BJ (cell line): ENCODE data around the gene PALM. TPM values are rescaled to one million over a fixed set of nuclear protein-coding genes. Genes with fewer than 3 reads are reported as not detected.
"Not testable (repeated sequence)": the region's sequence is repeated elsewhere in the genome, so short reads cannot be mapped to it uniquely, and the experiment has no call there.

Source experiments
- CTCF ChIA-PET: fragments of 350-600 bp; formaldehyde crosslinking; extraction: SDS; loops from one replicate; lab custom pipeline; 2021; ENCODE audit warnings: antibody characterized with exemption, inconsistent platforms; lab: Yijun Ruan, JAX
- POLR2A ChIA-PET: fragments of 300-600 bp; sonication (Branson Sonifier 250); formaldehyde crosslinking; extraction: SDS; loops from one replicate; lab custom pipeline; 2021; ENCODE audit warnings: antibody characterized with exemption; lab: Charles Lee
- DNase-seq: peaks from one replicate; pipeline ENCODE4 v3.0.0-alpha.2; 2011; ENCODE audit warnings: low read depth
- H3K27me3 ChIP-seq: 2 replicates; pipeline ENCODE4 v1.6.0; 2011; ENCODE audit warnings: low read length; ENCODE audit not compliant: control insufficient read depth, insufficient read depth
- H3K36me3 ChIP-seq: 2 replicates; pipeline ENCODE4 v1.5.1; 2011; ENCODE audit warnings: low read length; ENCODE audit not compliant: control insufficient read depth, insufficient read depth
- H3K4me3 ChIP-seq: 2 replicates; pipeline ENCODE4 v1.5.1; 2011; ENCODE audit warnings: low read depth, mild to moderate bottlenecking, control low read depth, low read length
- polyA plus RNA-seq: library from polyadenylated mRNA; depleted of rRNA; stranded (reverse); fragments of >200 nt; gene quantifications from 2 replicates; pipeline ENCODE4 v1.2.3, GENCODE V29; 2011
- TF ChIP-seq, protein P1 (sequence below): IDR thresholded peaks from 2 replicates; pipeline ENCODE4 v1.5.1; 2011; ENCODE audit warnings: low read depth, mild to moderate bottlenecking, control low read depth, inconsistent platforms, low read length, moderate library complexity; ENCODE audit not compliant: insufficient read depth

PALM gene
- polyA plus RNA-seq, 1 experiment, result 1.2 TPM

DNA sequence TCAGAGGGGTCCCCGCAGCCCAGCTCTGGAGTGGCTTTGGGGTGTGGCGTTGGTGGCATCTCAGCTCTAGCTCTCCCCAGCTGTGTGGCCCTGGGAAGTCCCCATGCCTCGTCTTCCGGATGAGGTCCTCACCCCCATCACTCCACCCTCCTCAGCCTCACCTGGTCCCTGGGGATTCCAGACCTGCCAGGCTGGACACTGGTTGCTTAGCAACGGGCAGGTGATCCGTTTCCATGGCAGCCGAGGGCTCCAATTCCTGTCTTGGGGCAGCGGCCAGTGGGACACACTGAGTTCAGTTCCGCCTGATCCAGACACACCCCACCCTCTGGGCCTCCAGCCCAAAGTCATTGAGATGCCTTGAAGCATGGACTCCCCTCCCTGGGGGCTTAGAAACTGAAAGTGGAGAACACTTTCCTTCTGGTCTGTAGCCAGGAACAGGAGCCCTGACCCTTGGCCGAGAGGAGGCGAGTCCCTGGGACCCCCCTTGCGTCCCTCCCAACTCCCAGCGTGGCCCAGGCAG lies 34.5 kb downstream of the PALM start:
- Histone ChIP-seq H3K4me3 (no peak overlapping the region), H3K36me3 (no peaks in the 10 kb centered on the region), H3K27me3 (no peaks in the 10 kb centered on the region)
- TF ChIP-seq, protein P1, sequence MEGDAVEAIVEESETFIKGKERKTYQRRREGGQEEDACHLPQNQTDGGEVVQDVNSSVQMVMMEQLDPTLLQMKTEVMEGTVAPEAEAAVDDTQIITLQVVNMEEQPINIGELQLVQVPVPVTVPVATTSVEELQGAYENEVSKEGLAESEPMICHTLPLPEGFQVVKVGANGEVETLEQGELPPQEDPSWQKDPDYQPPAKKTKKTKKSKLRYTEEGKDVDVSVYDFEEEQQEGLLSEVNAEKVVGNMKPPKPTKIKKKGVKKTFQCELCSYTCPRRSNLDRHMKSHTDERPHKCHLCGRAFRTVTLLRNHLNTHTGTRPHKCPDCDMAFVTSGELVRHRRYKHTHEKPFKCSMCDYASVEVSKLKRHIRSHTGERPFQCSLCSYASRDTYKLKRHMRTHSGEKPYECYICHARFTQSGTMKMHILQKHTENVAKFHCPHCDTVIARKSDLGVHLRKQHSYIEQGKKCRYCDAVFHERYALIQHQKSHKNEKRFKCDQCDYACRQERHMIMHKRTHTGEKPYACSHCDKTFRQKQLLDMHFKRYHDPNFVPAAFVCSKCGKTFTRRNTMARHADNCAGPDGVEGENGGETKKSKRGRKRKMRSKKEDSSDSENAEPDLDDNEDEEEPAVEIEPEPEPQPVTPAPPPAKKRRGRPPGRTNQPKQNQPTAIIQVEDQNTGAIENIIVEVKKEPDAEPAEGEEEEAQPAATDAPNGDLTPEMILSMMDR, result no peak
- ChIA-PET CTCF (interaction anchor here (1.0 kb wide), 1 partner anchor 9 kb away, joined by 3 read pairs; no protein-coding TSS in a partner anchor), POLR2A (no interaction called here)
- DNase-seq, result no peak

DNA sequence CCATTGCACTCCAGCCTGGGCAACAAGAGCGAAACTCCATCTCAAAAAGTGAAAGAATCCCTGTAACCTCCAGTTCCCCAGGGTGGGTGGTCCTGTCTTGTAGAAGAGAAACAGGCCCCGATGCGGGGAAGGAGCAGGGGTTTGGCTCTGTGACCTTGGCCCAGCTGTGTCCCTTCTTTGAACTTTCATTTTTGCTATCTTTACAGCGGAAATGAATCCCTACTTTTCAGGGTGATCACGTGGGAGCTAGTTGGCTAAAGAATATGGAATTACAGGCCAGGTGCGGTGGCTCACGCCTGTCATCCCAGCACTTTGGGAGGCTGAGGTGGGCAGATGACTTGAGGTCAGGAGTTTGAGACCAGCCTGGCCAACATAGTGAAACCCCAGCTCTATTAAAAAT lies 36.4 kb downstream of the PALM start:
- CTCF ChIA-PET, result interaction anchor here (1.0 to 2.6 kb wide), 2 partner anchors 11 to 37 kb away, joined by 3 to 17 read pairs; no protein-coding TSS in a partner anchor
- H3K4me3 ChIP-seq, H3K36me3 ChIP-seq, POLR2A ChIA-PET, H3K27me3 ChIP-seq, DNase-seq: not testable (repeated sequence)

GRCh38 chr19:746208-746819 lies 37.6 kb downstream of the PALM start:
- TF ChIP-seq, protein P1, result no peak
- Histone ChIP-seq H3K36me3 (no peaks in the 10 kb centered on the region), H3K4me3 (no peak overlapping the region), H3K27me3 (no peaks in the 10 kb centered on the region)
- CTCF ChIA-PET, result interaction anchor here (2.6 kb wide), 1 partner anchor 12 kb away, joined by 17 read pairs; no protein-coding TSS in a partner anchor
- DNase-seq, result no peak
- POLR2A ChIA-PET, result no interaction called here

DNA sequence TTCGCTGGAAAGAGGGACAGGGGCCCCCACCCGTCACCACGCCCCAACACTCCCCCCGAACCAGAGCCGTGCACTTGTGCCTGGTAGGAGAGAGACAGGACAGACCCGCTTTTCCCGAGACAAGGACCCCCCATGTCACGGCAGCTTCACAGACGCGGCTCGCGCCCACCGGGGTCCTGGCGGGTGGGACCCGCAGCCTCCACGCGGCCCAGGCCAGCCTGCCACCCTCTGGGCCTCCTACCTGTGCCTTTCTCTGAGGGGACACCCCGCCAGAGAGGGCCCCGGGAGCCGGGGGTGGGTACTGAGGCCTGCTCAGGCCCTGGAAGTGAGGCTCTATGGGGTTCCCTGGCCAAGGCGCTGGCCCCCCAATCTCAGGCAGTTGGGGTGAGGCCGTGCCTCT lies 38.2 kb downstream of the PALM start:
- CTCF ChIA-PET, result no interaction called here
- Histone ChIP-seq H3K4me3 (no peak overlapping the region), H3K36me3 (no peaks in the 10 kb centered on the region), H3K27me3 (no peaks in the 10 kb centered on the region)
- TF ChIP-seq, protein P1, result no peak
- no peak for DNase-seq
- POLR2A ChIA-PET, result no interaction called here

GRCh38 chr19:747432-748273 lies 38.9 kb downstream of the PALM start:
- ChIA-PET CTCF (interaction anchor here (0.6 kb wide), 1 partner anchor 179 kb away, joined by 3 read pairs; no protein-coding TSS in a partner anchor), POLR2A (no interaction called here)
- Histone ChIP-seq H3K4me3 (no peak overlapping the region), H3K27me3 (no peaks in the 10 kb centered on the region), H3K36me3 (no peaks in the 10 kb centered on the region)
- DNase-seq, result no peak
- TF ChIP-seq, protein P1, result no peak
